ENCODE measurements around the gene HSD17B3.
A peak's percentile ranks its signal among the peaks of the same experiment; 100 is the strongest.
"Not testable (repeated sequence)": the region's sequence is repeated elsewhere in the genome, so short reads cannot be mapped to it uniquely, and the experiment has no call there.

The HSD17B3 gene

GRCh38 chr9:96302021-96302420 lies at the start of gene HSD17B3:
Gene HSD17B3 (minus strand): TSS chr9:96302176. CDS start chr9:96302104, 72 bp downstream.
- no peak for DNase-seq

GRCh38 chr9:96350866-96351265 lies 48.9 kb upstream of the HSD17B3 start:
- no peak for DNase-seq

- no peak for DNase-seq
Measured at GRCh38 chr9:96348261-96348660, 46.3 kb upstream of the HSD17B3 start.

GRCh38 chr9:96345551-96345950 lies 43.6 kb upstream of the HSD17B3 start:
- DNase-seq = no peak

- no peak for DNase-seq
Measured at GRCh38 chr9:96344458-96345180, 42.6 kb upstream of the HSD17B3 start.

GRCh38 chr9:96343515-96344360 lies 41.8 kb upstream of the HSD17B3 start:
- no peak for DNase-seq

- DNase-seq = no peak
Measured at GRCh38 chr9:96342571-96343245, 40.7 kb upstream of the HSD17B3 start.

GRCh38 chr9:96340707-96341106 lies 38.7 kb upstream of the HSD17B3 start:
- no peak for DNase-seq

- no peak for DNase-seq
Measured at GRCh38 chr9:96338299-96338698, 36.3 kb upstream of the HSD17B3 start.

- no peak for DNase-seq
Measured at GRCh38 chr9:96333958-96334357, 32.0 kb upstream of the HSD17B3 start.

- DNase-seq = no peak
Measured at GRCh38 chr9:96331236-96331947, 29.4 kb upstream of the HSD17B3 start.

- DNase-seq = peak; percentile 13
Measured at GRCh38 chr9:96327694-96328352, 25.8 kb upstream of the HSD17B3 start.

GRCh38 chr9:96323169-96323568 lies 21.2 kb upstream of the HSD17B3 start:
- DNase-seq = no peak

- not testable (repeated sequence) for DNase-seq
Measured at GRCh38 chr9:96322736-96323135, 20.8 kb upstream of the HSD17B3 start.

- DNase-seq = not testable (repeated sequence)
Measured at GRCh38 chr9:96322210-96322609, 20.2 kb upstream of the HSD17B3 start.

- DNase-seq = no peak
Measured at GRCh38 chr9:96321515-96321914, 19.5 kb upstream of the HSD17B3 start.

- no peak for DNase-seq
Measured at GRCh38 chr9:96320749-96321280, 18.8 kb upstream of the HSD17B3 start.

GRCh38 chr9:96318921-96319565 lies 17.1 kb upstream of the HSD17B3 start:
- no peak for DNase-seq

GRCh38 chr9:96317335-96317980 lies 15.5 kb upstream of the HSD17B3 start:
- DNase-seq = peak; percentile 9

GRCh38 chr9:96309850-96310249 lies 7.9 kb upstream of the HSD17B3 start:
- DNase-seq = no peak

- not testable (repeated sequence) for DNase-seq
Measured at GRCh38 chr9:96306958-96307357, 5.0 kb upstream of the HSD17B3 start.
